HEK293 (cell line): ENCODE results near the gene TACC2.

Experiments
- CTCF ChIA-PET: fragments of 350-600 bp; formaldehyde crosslinking; extraction: SDS; loops from one replicate; lab custom pipeline; 2021; ENCODE audit warnings: antibody characterized with exemption; lab: Yijun Ruan, JAX
- POLR2A ChIA-PET: fragments of 300-600 bp; formaldehyde crosslinking; extraction: SDS; loops from one replicate; lab custom pipeline; 2020; ENCODE audit warnings: antibody characterized with exemption, inconsistent platforms; lab: Yijun Ruan, JAX
- H3K27ac ChIP-seq: fragments of 200-500 bp; sonication (Bioruptor generic); 2 replicates; pipeline ENCODE4 v1.5.1; 2014; ENCODE audit warnings: low read depth, low read length, control low read depth, inconsistent platforms; ENCODE audit errors: extremely low read depth
- H3K36me3 ChIP-seq, 2 experiments: fragments of 200-500 bp in 1 of 2; sonication (Bioruptor generic) in 1 of 2; 1 replicate in 1 of 2; 2 replicates in 1 of 2; pipeline ENCODE4 v1.5.1; 2014 to 2017; ENCODE audit warnings: inconsistent platforms in 2 of 2, low read length in 2 of 2; ENCODE audit not compliant: control insufficient read depth in 2 of 2, insufficient read depth in 1 of 2
- H3K4me1 ChIP-seq: fragments of 200-500 bp; sonication (Bioruptor generic); 2 replicates; pipeline ENCODE4 v1.5.1; 2014; ENCODE audit warnings: mild to moderate bottlenecking, low read length, inconsistent platforms; ENCODE audit not compliant: control insufficient read depth, insufficient read depth
- H3K4me3 ChIP-seq: 2 replicates; pipeline ENCODE4 v1.5.1; 2011; ENCODE audit warnings: low read depth, mild to moderate bottlenecking, control low read depth, low read length, moderate library complexity
- H3K9me3 ChIP-seq: fragments of 200-500 bp; sonication (Bioruptor generic); 2 replicates; pipeline ENCODE4 v1.5.1; 2014; ENCODE audit warnings: low read depth, low read length, inconsistent platforms; ENCODE audit not compliant: control insufficient read depth, insufficient read depth
- MYNN ChIP-seq: fragments of 450-650 bp; formaldehyde crosslinking; IDR thresholded peaks from 2 replicates; pipeline ENCODE4 v1.5.1; 2016; ENCODE audit warnings: missing biosample characterization, missing genetic modification characterization, borderline replicate concordance
- PATZ1 ChIP-seq: fragments of 450-650 bp; formaldehyde crosslinking; IDR thresholded peaks from 2 replicates; pipeline ENCODE4 v1.5.1; 2016; ENCODE audit warnings: missing biosample characterization, missing genetic modification characterization
- PRDM6 ChIP-seq: fragments of 450-650 bp; formaldehyde crosslinking; IDR thresholded peaks from 2 replicates; pipeline ENCODE4 v1.5.1; 2017; ENCODE audit warnings: missing biosample characterization, missing genetic modification characterization
- TCF7L2 ChIP-seq: IDR thresholded peaks from 2 replicates; pipeline ENCODE4 v1.6.1; 2011; ENCODE audit warnings: low read depth, mild to moderate bottlenecking, inconsistent platforms, low read length, moderate library complexity, borderline replicate concordance
- YY1 ChIP-seq: fragments of 450-650 bp; formaldehyde crosslinking; IDR thresholded peaks from 2 replicates; pipeline ENCODE4 v1.5.1; 2018; ENCODE audit warnings: missing biosample characterization, missing genetic modification characterization
- ZNF132 ChIP-seq: fragments of 450-650 bp; formaldehyde crosslinking; IDR thresholded peaks from 2 replicates; pipeline ENCODE4 v1.5.1; 2017; ENCODE audit warnings: missing biosample characterization, missing genetic modification characterization, borderline replicate concordance
- ZNF146 ChIP-seq: fragments of 450-650 bp; formaldehyde crosslinking; IDR thresholded peaks from 2 replicates; pipeline ENCODE4 v1.5.1; 2016; ENCODE audit warnings: missing biosample characterization, missing genetic modification characterization
- ZNF175 ChIP-seq: fragments of 450-650 bp; formaldehyde crosslinking; IDR thresholded peaks from 2 replicates; pipeline ENCODE4 v1.5.1; 2016; ENCODE audit warnings: missing biosample characterization, missing genetic modification characterization
- ZNF473 ChIP-seq: fragments of 450-650 bp; formaldehyde crosslinking; IDR thresholded peaks from 2 replicates; pipeline ENCODE4 v1.5.1; 2017; ENCODE audit warnings: missing biosample characterization, missing genetic modification characterization
- ZNF548 ChIP-seq: fragments of 450-650 bp; formaldehyde crosslinking; IDR thresholded peaks from 2 replicates; pipeline ENCODE4 v1.5.1; 2016; ENCODE audit warnings: missing biosample characterization, missing genetic modification characterization
- ZNF596 ChIP-seq: fragments of 450-650 bp; IDR thresholded peaks from 2 replicates; pipeline ENCODE4 v1.5.0; 2018; ENCODE audit warnings: missing biosample characterization, mild to moderate bottlenecking, missing genetic modification characterization, moderate library complexity
- ZNF747 ChIP-seq: fragments of 450-650 bp; formaldehyde crosslinking; IDR thresholded peaks from 2 replicates; pipeline ENCODE4 v1.5.1; 2016; ENCODE audit warnings: missing biosample characterization, missing genetic modification characterization
- ZNF843 ChIP-seq: fragments of 450-650 bp; formaldehyde crosslinking; IDR thresholded peaks from 2 replicates; pipeline ENCODE4 v1.5.1; 2016; ENCODE audit warnings: missing biosample characterization, missing genetic modification characterization
- ZSCAN30 ChIP-seq: fragments of 450-650 bp; IDR thresholded peaks from 2 replicates; pipeline ENCODE4 v1.5.1; 2018; ENCODE audit warnings: missing biosample characterization, mild to moderate bottlenecking, missing genetic modification characterization, moderate library complexity

The TACC2 gene

GRCh38 chr10:122301811-122302115, 312.8 kb downstream of the TACC2 start (continued):
- no peak for TF ChIP-seq PATZ1
- TF ChIP-seq, all 188 proteins: peak for 0

GRCh38 chr10:122302315-122302714, 313.4 kb downstream of the TACC2 start:
- H3K36me3 ChIP-seq: no peaks in the 10 kb centered on the region
- CTCF ChIA-PET: interaction anchor here (0.7 to 2.3 kb wide), 7 partner anchors 18 to 263 kb away, joined by 3 to 23 read pairs (median 4); no protein-coding TSS in a partner anchor
- no peak for TF ChIP-seq ZNF146
- H3K4me3 ChIP-seq: no peak overlapping the region
- no peaks in the 10 kb centered on the region for H3K9me3 ChIP-seq
- POLR2A ChIA-PET: interaction anchor here (0.7 kb wide), 1 partner anchor 72 kb away, joined by 4 read pairs; no protein-coding TSS in a partner anchor
- H3K4me1 ChIP-seq: 0 out of 2 replicates have a peak, but pooled peaks cover under 1% of the 10 kb centered on the region
- no peak overlapping the region for H3K27ac ChIP-seq

GRCh38 chr10:122303271-122304053, 314.5 kb downstream of the TACC2 start:
- Histone ChIP-seq H3K4me3 (no peak overlapping the region), H3K36me3 (no peaks in the 10 kb centered on the region), H3K4me1 (peaks cover 10% of the 10 kb centered on the region; the same call in 1 of the 2 replicates), H3K27ac (no peak overlapping the region), H3K9me3 (no peaks in the 10 kb centered on the region)
- TF ChIP-seq PRDM6 (tag by site-specific recombination) (no peak), ZNF473 (tag by site-specific recombination) (no peak), ZNF175 (tag by site-specific recombination) (no peak), ZNF596 (tag by site-specific recombination) (no peak), TCF7L2 (no peak), ZSCAN30 (tag by site-specific recombination) (no peak), ZNF747 (tag by site-specific recombination) (no peak), ZNF548 (tag by site-specific recombination) (no peak), YY1 (no peak), ZNF132 (tag by site-specific recombination) (no peak), MYNN (tag by site-specific recombination) (no peak), ZNF843 (tag by site-specific recombination) (no peak)
- POLR2A ChIA-PET: no interaction called here
- CTCF ChIA-PET: interaction anchor here (0.6 to 1.4 kb wide), 3 partner anchors 36 to 170 kb away, joined by 3 read pairs; no protein-coding TSS in a partner anchor
